ENCODE measurements around the gene PARP2.

DNA sequence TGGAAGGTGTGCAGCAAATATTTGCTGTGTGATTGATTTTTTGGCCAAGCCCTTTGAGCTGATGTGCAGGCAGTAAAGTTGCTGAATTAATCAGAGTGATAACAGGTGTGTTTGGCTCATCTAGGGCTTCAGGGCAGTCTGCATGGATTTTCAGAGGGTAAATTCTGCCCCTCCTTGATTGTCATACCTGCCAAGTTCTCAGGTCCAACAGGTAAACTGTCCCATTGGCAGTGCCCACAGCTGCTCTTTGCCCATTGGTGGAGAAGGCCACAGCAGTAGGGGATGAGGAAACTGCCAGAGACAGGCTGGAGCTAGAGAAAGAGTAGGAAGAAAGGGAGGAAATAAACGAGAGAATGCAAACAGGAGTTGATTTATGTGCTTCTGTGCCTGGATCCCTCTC, 36.3 kb downstream of the PARP2 start:
- TF ChIP-seq, protein P1, sequence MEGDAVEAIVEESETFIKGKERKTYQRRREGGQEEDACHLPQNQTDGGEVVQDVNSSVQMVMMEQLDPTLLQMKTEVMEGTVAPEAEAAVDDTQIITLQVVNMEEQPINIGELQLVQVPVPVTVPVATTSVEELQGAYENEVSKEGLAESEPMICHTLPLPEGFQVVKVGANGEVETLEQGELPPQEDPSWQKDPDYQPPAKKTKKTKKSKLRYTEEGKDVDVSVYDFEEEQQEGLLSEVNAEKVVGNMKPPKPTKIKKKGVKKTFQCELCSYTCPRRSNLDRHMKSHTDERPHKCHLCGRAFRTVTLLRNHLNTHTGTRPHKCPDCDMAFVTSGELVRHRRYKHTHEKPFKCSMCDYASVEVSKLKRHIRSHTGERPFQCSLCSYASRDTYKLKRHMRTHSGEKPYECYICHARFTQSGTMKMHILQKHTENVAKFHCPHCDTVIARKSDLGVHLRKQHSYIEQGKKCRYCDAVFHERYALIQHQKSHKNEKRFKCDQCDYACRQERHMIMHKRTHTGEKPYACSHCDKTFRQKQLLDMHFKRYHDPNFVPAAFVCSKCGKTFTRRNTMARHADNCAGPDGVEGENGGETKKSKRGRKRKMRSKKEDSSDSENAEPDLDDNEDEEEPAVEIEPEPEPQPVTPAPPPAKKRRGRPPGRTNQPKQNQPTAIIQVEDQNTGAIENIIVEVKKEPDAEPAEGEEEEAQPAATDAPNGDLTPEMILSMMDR (IDR thresholded peaks at IDR 0.05) = no peak
- TF ChIP-seq POLR2A (IDR thresholded peaks at IDR 0.05) = no peak
